Measurements from ENCODE around the gene GPC5.

GPC5 gene

GRCh38 chr13:91574766-91575165 lies 176.3 kb downstream of the GPC5 start:
- Histone ChIP-seq H3K23ac (ENCODE audit: low read length) (no peak overlapping the region), H3K4me2 (ENCODE audit: low read length) (no peak overlapping the region), H3K9ac (ENCODE audit: low read length) (no peak overlapping the region), H3K4me3 (ENCODE audit: low read depth, low read length) (no peak overlapping the region), H2AK5ac (ENCODE audit: low read length) (no peak overlapping the region), H4K91ac (ENCODE audit: low read depth, low read length) (no peak overlapping the region), H3K27ac (ENCODE audit: low read depth, low read length) (no peak overlapping the region), H2AFZ (ENCODE audit: insufficient read depth, low read length, poor library complexity) (no peak overlapping the region), H3K14ac (ENCODE audit: low read length) (no peak overlapping the region), H3K36me3 (ENCODE audit: control insufficient read depth in 1 of 2, insufficient read depth in 2 of 2, low read length in 2 of 2) (no peaks in the 10 kb centered on the region), H3K27me3 (ENCODE audit: insufficient read depth, low read length) (no peaks in the 10 kb centered on the region), H4K12ac (ENCODE audit: low read depth, low read length) (no peak overlapping the region), H4K8ac (ENCODE audit: low read depth, low read length) (no peak overlapping the region), H3K4me1 (ENCODE audit: control insufficient read depth in 1 of 2, insufficient read depth in 2 of 2, low read length in 2 of 2) (no peaks in the 10 kb centered on the region), H3K9me3 (ENCODE audit: insufficient read depth, low read depth, low read length) (no peaks in the 10 kb centered on the region), H2BK12ac (ENCODE audit: low read length) (no peak overlapping the region), H2BK5ac (ENCODE audit: low read depth, low read length, poor library complexity) (no peak overlapping the region), H3K4ac (ENCODE audit: low read depth, low read length) (no peak overlapping the region), H3K18ac (ENCODE audit: low read length) (no peak overlapping the region), H3K79me2 (ENCODE audit: control insufficient read depth, insufficient read depth, low read length, poor library complexity) (no peaks in the 10 kb centered on the region), H2BK120ac (ENCODE audit: insufficient read depth, low read length, poor library complexity) (no peak overlapping the region), H3K79me1 (ENCODE audit: low read length) (no peaks in the 10 kb centered on the region)
- no CpG with 5 or more reads among the region's 1 CpG for WGBS (ENCODE audit: extremely low coverage, insufficient coverage, insufficient read length)
- DNase-seq: no peak

DNA sequence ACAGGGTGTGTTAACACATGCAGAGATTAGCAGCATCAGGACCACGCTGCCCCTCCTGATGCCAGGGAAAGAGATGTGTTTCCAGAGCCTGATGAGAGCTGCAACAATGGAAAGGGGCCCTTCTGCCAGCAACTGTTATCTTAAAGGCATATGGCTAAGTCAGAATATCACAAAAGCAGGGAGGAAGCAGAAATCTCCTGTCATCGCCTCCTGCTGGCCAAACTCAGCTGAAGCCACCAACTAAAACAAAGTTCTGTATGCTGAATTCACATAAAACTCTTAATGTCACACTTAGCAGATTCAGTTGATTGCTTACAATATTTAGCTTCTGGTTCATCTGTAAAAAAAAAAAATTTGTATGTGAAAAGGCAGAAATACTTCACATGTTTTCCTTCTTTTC lies 178.2 kb downstream of the GPC5 start:
- no peak overlapping the region for H3K9ac ChIP-seq (ENCODE audit: low read length)
- H2AFZ ChIP-seq (ENCODE audit: insufficient read depth, low read length, poor library complexity): no peak overlapping the region
- H3K79me1 ChIP-seq (ENCODE audit: low read length): no peaks in the 10 kb centered on the region
- no peaks in the 10 kb centered on the region for H3K79me2 ChIP-seq (ENCODE audit: control insufficient read depth, insufficient read depth, low read length, poor library complexity)
- no peak overlapping the region for H3K18ac ChIP-seq (ENCODE audit: low read length)
- H4K12ac ChIP-seq (ENCODE audit: low read depth, low read length): no peak overlapping the region
- no peak overlapping the region for H2BK5ac ChIP-seq (ENCODE audit: low read depth, low read length, poor library complexity)
- H2AK5ac ChIP-seq (ENCODE audit: low read length): no peak overlapping the region
- H4K8ac ChIP-seq (ENCODE audit: low read depth, low read length): no peak overlapping the region
- WGBS (ENCODE audit: extremely low coverage, insufficient coverage, insufficient read length): no CpG with 5 or more reads among the region's 2 CpGs
- H3K23ac ChIP-seq (ENCODE audit: low read length): no peak overlapping the region
- no peak overlapping the region for H2BK120ac ChIP-seq (ENCODE audit: insufficient read depth, low read length, poor library complexity)
- no peak overlapping the region for H3K4me2 ChIP-seq (ENCODE audit: low read length)
- H3K14ac ChIP-seq (ENCODE audit: low read length): no peak overlapping the region
- no peak overlapping the region for H3K27ac ChIP-seq (ENCODE audit: low read depth, low read length)
- H4K91ac ChIP-seq (ENCODE audit: low read depth, low read length): no peak overlapping the region
- no peaks in the 10 kb centered on the region for H3K4me1 ChIP-seq (ENCODE audit: control insufficient read depth in 1 of 2, insufficient read depth in 2 of 2, low read length in 2 of 2)
- H3K9me3 ChIP-seq (ENCODE audit: insufficient read depth, low read depth, low read length): no peaks in the 10 kb centered on the region
- no peak overlapping the region for H3K4me3 ChIP-seq (ENCODE audit: low read depth, low read length)
- H3K27me3 ChIP-seq (ENCODE audit: insufficient read depth, low read length): no peaks in the 10 kb centered on the region
- no peak for DNase-seq
- no peak overlapping the region for H2BK12ac ChIP-seq (ENCODE audit: low read length)
- no peak overlapping the region for H3K4ac ChIP-seq (ENCODE audit: low read depth, low read length)
- H3K36me3 ChIP-seq (ENCODE audit: control insufficient read depth in 1 of 2, insufficient read depth in 2 of 2, low read length in 2 of 2): no peaks in the 10 kb centered on the region

- no peaks in the 10 kb centered on the region for H3K36me3 ChIP-seq (ENCODE audit: control insufficient read depth in 1 of 2, insufficient read depth in 2 of 2, low read length in 2 of 2)
- H3K4me3 ChIP-seq (ENCODE audit: low read depth, low read length): no peak overlapping the region
- no peak overlapping the region for H3K4ac ChIP-seq (ENCODE audit: low read depth, low read length)
- no peak overlapping the region for H2BK120ac ChIP-seq (ENCODE audit: insufficient read depth, low read length, poor library complexity)
- no peak overlapping the region for H3K9ac ChIP-seq (ENCODE audit: low read length)
- H4K8ac ChIP-seq (ENCODE audit: low read depth, low read length): no peak overlapping the region
- no peaks in the 10 kb centered on the region for H3K4me1 ChIP-seq (ENCODE audit: control insufficient read depth in 1 of 2, insufficient read depth in 2 of 2, low read length in 2 of 2)
- H4K91ac ChIP-seq (ENCODE audit: low read depth, low read length): no peak overlapping the region
- H3K18ac ChIP-seq (ENCODE audit: low read length): no peak overlapping the region
- no peak overlapping the region for H3K27ac ChIP-seq (ENCODE audit: low read depth, low read length)
- H3K79me1 ChIP-seq (ENCODE audit: low read length): no peaks in the 10 kb centered on the region
- no peaks in the 10 kb centered on the region for H3K79me2 ChIP-seq (ENCODE audit: control insufficient read depth, insufficient read depth, low read length, poor library complexity)
- no peak for DNase-seq
- no peak overlapping the region for H3K14ac ChIP-seq (ENCODE audit: low read length)
- H3K4me2 ChIP-seq (ENCODE audit: low read length): no peak overlapping the region
- H3K27me3 ChIP-seq (ENCODE audit: insufficient read depth, low read length): no peaks in the 10 kb centered on the region
- H2AK5ac ChIP-seq (ENCODE audit: low read length): no peak overlapping the region
- H2AFZ ChIP-seq (ENCODE audit: insufficient read depth, low read length, poor library complexity): no peak overlapping the region
- H3K23ac ChIP-seq (ENCODE audit: low read length): no peak overlapping the region
- no CpG with 5 or more reads among the region's 7 CpGs for WGBS (ENCODE audit: extremely low coverage, insufficient coverage, insufficient read length)
- no peaks in the 10 kb centered on the region for H3K9me3 ChIP-seq (ENCODE audit: insufficient read depth, low read depth, low read length)
- no peak overlapping the region for H2BK12ac ChIP-seq (ENCODE audit: low read length)
- H2BK5ac ChIP-seq (ENCODE audit: low read depth, low read length, poor library complexity): no peak overlapping the region
- no peak overlapping the region for H4K12ac ChIP-seq (ENCODE audit: low read depth, low read length)
Observed at GRCh38 chr13:91579320-91579719, 180.9 kb downstream of the GPC5 start.

DNA sequence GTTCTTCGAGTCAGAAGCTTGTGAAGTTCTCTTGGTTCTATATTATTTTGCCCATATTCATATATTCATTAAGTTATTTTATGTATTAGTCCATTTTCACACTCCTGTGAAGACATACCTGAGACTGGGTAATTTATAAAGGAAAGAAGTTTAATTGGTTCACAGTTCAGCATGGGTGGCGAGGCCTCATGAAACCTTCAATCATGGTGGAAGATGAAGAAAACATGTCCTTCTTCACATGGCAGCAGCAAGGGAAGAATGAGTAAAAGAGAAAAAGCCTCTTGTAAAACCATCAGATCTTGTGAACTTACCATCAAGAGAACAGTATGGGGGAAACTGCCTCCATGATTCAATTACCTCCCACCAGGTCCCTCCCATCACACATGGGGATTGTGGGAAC lies 182.3 kb downstream of the GPC5 start:
- no CpG with 5 or more reads among the region's 2 CpGs for WGBS (ENCODE audit: extremely low coverage, insufficient coverage, insufficient read length)
- no peak overlapping the region for H3K4me2 ChIP-seq (ENCODE audit: low read length)

More for the DNA sequence above, 182.3 kb downstream of the GPC5 start:
- Histone ChIP-seq H4K8ac (ENCODE audit: low read depth, low read length) (no peak overlapping the region), H4K91ac (ENCODE audit: low read depth, low read length) (no peak overlapping the region), H3K4me3 (ENCODE audit: low read depth, low read length) (no peak overlapping the region), H3K9me3 (ENCODE audit: insufficient read depth, low read depth, low read length) (no peaks in the 10 kb centered on the region), H3K9ac (ENCODE audit: low read length) (no peak overlapping the region), H2BK5ac (ENCODE audit: low read depth, low read length, poor library complexity) (no peak overlapping the region), H3K79me1 (ENCODE audit: low read length) (no peaks in the 10 kb centered on the region), H3K27me3 (ENCODE audit: insufficient read depth, low read length) (no peaks in the 10 kb centered on the region), H2AK5ac (ENCODE audit: low read length) (no peak overlapping the region), H3K4ac (ENCODE audit: low read depth, low read length) (no peak overlapping the region), H3K4me1 (ENCODE audit: control insufficient read depth in 1 of 2, insufficient read depth in 2 of 2, low read length in 2 of 2) (no peaks in the 10 kb centered on the region), H3K23ac (ENCODE audit: low read length) (no peak overlapping the region), H4K12ac (ENCODE audit: low read depth, low read length) (no peak overlapping the region), H2BK120ac (ENCODE audit: insufficient read depth, low read length, poor library complexity) (no peak overlapping the region), H2BK12ac (ENCODE audit: low read length) (no peak overlapping the region), H3K36me3 (ENCODE audit: control insufficient read depth in 1 of 2, insufficient read depth in 2 of 2, low read length in 2 of 2) (no peaks in the 10 kb centered on the region), H2AFZ (ENCODE audit: insufficient read depth, low read length, poor library complexity) (no peak overlapping the region), H3K27ac (ENCODE audit: low read depth, low read length) (no peak overlapping the region), H3K14ac (ENCODE audit: low read length) (no peak overlapping the region), H3K18ac (ENCODE audit: low read length) (no peak overlapping the region), H3K79me2 (ENCODE audit: control insufficient read depth, insufficient read depth, low read length, poor library complexity) (no peaks in the 10 kb centered on the region)
- no peak for DNase-seq
